Transverse colon (tissue), 4 donors: ENCODE results near the gene GIMAP2. TPM values are rescaled to one million over a fixed set of nuclear protein-coding genes. Genes with fewer than 3 reads are reported as not detected.
A peak's percentile ranks its signal among the peaks of the same experiment; 100 is the strongest.
"Not testable (repeated sequence)": the region's sequence is repeated elsewhere in the genome, so short reads cannot be mapped to it uniquely, and the experiment has no call there.

Experiments used
- DNase-seq: peaks from one replicate; pipeline ENCODE4 v3.0.0-alpha.2; 2019
- H3K27ac ChIP-seq, 4 donors: fragments of 200-600 bp; sonication (generic); 2 replicates each; pipeline ENCODE4 v1.5.1; 2016 to 2018; ENCODE audit warnings: inconsistent platforms in 4 of 4
- H3K27me3 ChIP-seq: fragments of 200-600 bp; sonication (generic); 2 replicates; pipeline ENCODE4 v1.5.1; 2017; ENCODE audit warnings: inconsistent platforms
- H3K36me3 ChIP-seq, 4 donors: fragments of 200-600 bp; sonication (generic); 2 replicates each; pipeline ENCODE4 v1.5.1; 2017 to 2019; ENCODE audit warnings: inconsistent platforms in 4 of 4
- H3K4me1 ChIP-seq, 4 donors: fragments of 200-600 bp; sonication (generic); 2 replicates each; pipeline ENCODE4 v1.5.1; 2017 to 2020; ENCODE audit warnings: inconsistent platforms in 4 of 4
- H3K4me3 ChIP-seq, 4 donors: fragments of 200-600 bp; sonication (generic); 1 replicate in 1 of 4; 2 replicates in 3 of 4; pipeline versions ENCODE4 v1.5.1 to v1.6.1; 2017 to 2019; ENCODE audit warnings: inconsistent platforms in 4 of 4
- H3K9me3 ChIP-seq, 2 donors: fragments of 200-600 bp; sonication (generic); 2 replicates each; pipeline ENCODE4 v1.5.1; 2017 to 2019; ENCODE audit warnings: inconsistent platforms in 2 of 2
- CTCF ChIP-seq, 5 experiments: fragments of 200-600 bp in 3 of 5; fragments of 450-650 bp in 2 of 5; sonication (generic) in 3 of 5; IDR thresholded peaks; 1 replicate in 2 of 5; 2 replicates in 3 of 5; pipeline ENCODE4 v1.5.1; 2016 to 2017; ENCODE audit warnings: antibody characterized with exemption in 5 of 5, inconsistent platforms in 3 of 5, mild to moderate bottlenecking in 2 of 5, moderate library complexity in 1 of 5
- EP300 ChIP-seq: sonication (generic); formaldehyde crosslinking; IDR thresholded peaks from one replicate; pipeline ENCODE4 v1.6.1; 2017; ENCODE audit warnings: antibody characterized with exemption, low read depth
- POLR2A ChIP-seq: fragments of 450-650 bp; IDR thresholded peaks from one replicate; pipeline ENCODE4 v1.6.1; 2016; ENCODE audit warnings: antibody characterized with exemption, mild to moderate bottlenecking, moderate library complexity
- POLR2AphosphoS5 ChIP-seq, 3 donors: sonication (generic); formaldehyde crosslinking; IDR thresholded peaks; one replicate each; pipeline ENCODE4 v1.6.1; 2016; ENCODE audit warnings: antibody characterized with exemption in 3 of 3
- WGBS, 2 donors: methylation state at CpG; one replicate each; pipeline ENCODE4 v1.1.5; 2018; ENCODE audit warnings: low coverage in 1 of 2; 5-methylcytosine and 5-hydroxymethylcytosine counted together
- in situ Hi-C, 4 donors: fragments of 200-750 bp; cut with MboI; loops; one replicate each; pipeline versions ENCODE4 v1.15.0 to v1.15.1; 2017; ENCODE audit warnings: low sequenced_read_pairs in 3 of 4, low pct_ligation_motif_present in 1 of 4, low pct_unique_long_range_greater_than_20kb in 1 of 4
- intact Hi-C: fragments of 100-400 bp; cut with DNase I; formaldehyde crosslinking; loops from one replicate; pipeline ENCODE4 v1.15.1; 2023; ENCODE audit warnings: low total_unique reads
- total RNA-seq, 4 donors: library from RNA; depleted of rRNA; stranded (reverse); fragments of >200 nt; gene quantifications; one replicate each; pipeline ENCODE4 v1.1.0, GENCODE V29; 2016

The GIMAP2 gene
- total RNA-seq, 4 donors from 2014 or later, result 4.5 to 16.2 TPM; not detected in 2

- no peaks in the 10 kb centered on the region for H3K4me1 ChIP-seq
- no peaks in the 10 kb centered on the region for H3K27me3 ChIP-seq
- 60 to 82% methylated on average over 1 to 3 of the region's 3 CpGs for WGBS, 2 donors
- DNase-seq, result no peak
- no peak overlapping the region for H3K4me3 ChIP-seq
- H3K27ac ChIP-seq, result no peak overlapping the region
- H3K9me3 ChIP-seq, result no peaks in the 10 kb centered on the region
- no peaks in the 10 kb centered on the region for H3K36me3 ChIP-seq
- TF ChIP-seq CTCF (IDR thresholded peaks at IDR 0.05) (no peak), POLR2AphosphoS5 (IDR thresholded peaks at IDR 0.05) (no peak), POLR2A (no peak), EP300 (no peak)
- in situ Hi-C loops (no loop called here), intact Hi-C loops (no loop called here)
Observed at GRCh38 chr7:150657526-150657925, 28.0 kb upstream of the GIMAP2 start.

- no peak for DNase-seq
- no peaks in the 10 kb centered on the region for H3K36me3 ChIP-seq
- in situ Hi-C loops, result no loop called here
- intact Hi-C loops, result no loop called here
- no peaks in the 10 kb centered on the region for H3K9me3 ChIP-seq
- no peak overlapping the region for H3K27ac ChIP-seq
- TF ChIP-seq POLR2A (no peak), POLR2AphosphoS5 (IDR thresholded peaks at IDR 0.05) (no peak), CTCF (IDR thresholded peaks at IDR 0.05) (no peak), EP300 (no peak)
- 82% methylated on average over 4 of the region's 4 CpGs; no CpG with 5 or more reads in 1 of the 2 donors for WGBS, 2 donors
- H3K4me3 ChIP-seq, result no peak overlapping the region
- H3K27me3 ChIP-seq, result no peaks in the 10 kb centered on the region
- H3K4me1 ChIP-seq, result peaks cover 0 to 5% (median 0%) of the 10 kb centered on the region in 4 donors
Observed at GRCh38 chr7:150660939-150661613, 24.4 kb upstream of the GIMAP2 start.

- H3K27me3 ChIP-seq, H3K4me3 ChIP-seq, H3K9me3 ChIP-seq, DNase-seq, H3K27ac ChIP-seq, intact Hi-C loops, H3K4me1 ChIP-seq, H3K36me3 ChIP-seq, in situ Hi-C loops: not testable (repeated sequence)
Observed at GRCh38 chr7:150662821-150663220, 22.7 kb upstream of the GIMAP2 start.

GRCh38 chr7:150663802-150664494 is 21.6 kb upstream of the GIMAP2 start:
- DNase-seq, result peak; percentile 23
- intact Hi-C loops, result no loop called here
- 92 to 100% methylated on average over 1 to 4 of the region's 4 CpGs for WGBS, 2 donors
- no peaks in the 10 kb centered on the region for H3K9me3 ChIP-seq
- in situ Hi-C loops, result no loop called here
- no peaks in the 10 kb centered on the region for H3K27me3 ChIP-seq
- H3K27ac ChIP-seq, result peak overlapping the region; percentile 28 to 34 (median 29)
- no peak overlapping the region for H3K4me3 ChIP-seq
- H3K4me1 ChIP-seq, result peaks cover 0 to 5% (median 0%) of the 10 kb centered on the region in 4 donors
- TF ChIP-seq POLR2A, result no peak
- no peak for TF ChIP-seq CTCF (IDR thresholded peaks at IDR 0.05)
- TF ChIP-seq POLR2AphosphoS5 (IDR thresholded peaks at IDR 0.05), result no peak
- no peak for TF ChIP-seq EP300
- no peaks in the 10 kb centered on the region for H3K36me3 ChIP-seq
